Smooth muscle cell of the brain vasculature (primary cell): ENCODE results near the gene ERG28.
A peak's percentile ranks its signal among the peaks of the same experiment; 100 is the strongest.
"Not testable (repeated sequence)": the region's sequence is repeated elsewhere in the genome, so short reads cannot be mapped to it uniquely, and the experiment has no call there.

Experiments used
- DNase-seq: peaks from one replicate; pipeline ENCODE4 v3.0.0-alpha.2; 2012; ENCODE audit warnings: low read depth, low spot score

Gene ERG28

DNA sequence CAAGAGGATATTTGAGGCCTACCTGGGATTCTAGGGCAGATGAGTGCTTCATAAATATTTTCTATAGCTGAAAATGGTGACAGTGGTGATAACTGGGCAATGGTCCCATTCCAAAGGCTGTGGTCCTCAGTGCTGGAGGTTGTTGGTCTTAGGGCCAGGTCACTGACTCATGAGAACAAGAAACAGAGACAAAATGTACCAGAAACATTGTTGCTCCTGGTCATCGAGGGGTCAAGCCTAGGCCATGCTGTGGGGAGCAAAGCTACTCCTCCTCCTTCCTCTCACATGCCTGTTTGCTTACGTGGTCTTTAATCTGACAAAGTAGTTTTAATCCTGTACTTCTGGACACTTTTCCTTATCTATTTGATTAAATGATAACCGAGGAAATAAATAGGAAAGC, 33.8 kb downstream of the ERG28 start:
- no peak for DNase-seq

GRCh38 chr14:75626396-75626795, 34.3 kb downstream of the ERG28 start:
- no peak for DNase-seq

- DNase-seq = no peak
These were observed 35.6 kb downstream of the ERG28 start for GRCh38 chr14:75625034-75625433.

GRCh38 chr14:75619548-75619947, 41.1 kb downstream of the ERG28 start:
- DNase-seq = no peak

- DNase-seq = no peak
These were observed 45.5 kb downstream of the ERG28 start for GRCh38 chr14:75615200-75615599.

DNA sequence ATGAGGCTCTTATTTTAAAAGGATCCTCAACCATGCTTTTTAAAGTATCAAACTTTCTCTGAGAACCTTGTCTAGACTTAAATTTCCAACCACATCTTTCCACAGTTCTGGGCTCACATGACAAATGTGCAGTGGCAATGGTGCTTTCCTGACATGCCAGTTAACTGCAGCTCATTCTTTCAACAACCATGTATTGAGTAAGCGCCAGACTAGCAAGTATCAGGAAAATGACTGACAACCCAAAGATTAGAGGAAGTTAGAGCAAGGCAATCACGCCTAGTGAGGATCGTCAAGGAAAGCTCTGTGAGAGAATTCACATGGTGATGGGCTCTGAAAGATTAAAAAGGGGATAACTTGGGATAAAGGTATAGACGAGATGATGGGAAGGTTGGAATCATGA, 46.5 kb downstream of the ERG28 start:
- no peak for DNase-seq

DNA sequence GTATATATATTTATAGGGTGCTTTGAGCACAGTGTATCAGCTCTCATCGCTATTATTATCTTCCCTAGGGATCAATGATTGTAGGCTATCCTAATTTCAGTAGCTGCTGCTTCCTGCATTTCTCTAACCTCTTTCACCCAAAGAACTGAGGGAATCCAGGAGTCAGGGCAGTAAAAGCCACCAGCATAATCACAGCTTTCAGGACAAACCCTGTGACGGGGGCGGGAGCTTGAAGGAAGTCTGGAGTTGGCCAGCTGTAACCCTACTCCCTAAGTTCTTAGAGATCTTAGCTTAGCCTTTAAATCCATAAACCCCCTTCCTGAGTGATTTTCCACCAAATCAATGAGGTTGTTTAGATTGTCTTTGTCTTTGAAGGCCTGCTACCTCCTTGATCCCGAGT, 48.5 kb downstream of the ERG28 start:
- no peak for DNase-seq

DNA sequence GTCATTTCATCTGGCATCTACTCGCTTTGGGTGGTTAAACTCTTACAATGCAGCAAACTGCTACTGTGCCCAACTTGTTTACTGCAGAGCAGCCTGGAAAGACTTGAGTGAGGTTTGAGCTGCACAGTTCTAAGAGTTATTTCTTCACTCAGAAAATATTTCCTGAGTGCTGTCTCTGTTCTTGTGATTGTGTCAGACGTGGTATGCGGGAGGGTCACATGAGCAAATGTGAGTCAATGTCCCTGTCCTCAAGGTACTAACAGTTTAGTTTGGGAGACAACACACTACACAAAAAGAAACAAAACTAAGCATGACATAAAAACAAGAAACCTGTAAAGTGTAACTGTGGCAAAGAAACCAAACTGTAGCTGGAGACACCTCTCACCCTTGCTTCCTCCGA, 49.8 kb downstream of the ERG28 start:
- no peak for DNase-seq

GRCh38 chr14:75609606-75610475, 50.8 kb downstream of the ERG28 start:
- DNase-seq = no peak

DNA sequence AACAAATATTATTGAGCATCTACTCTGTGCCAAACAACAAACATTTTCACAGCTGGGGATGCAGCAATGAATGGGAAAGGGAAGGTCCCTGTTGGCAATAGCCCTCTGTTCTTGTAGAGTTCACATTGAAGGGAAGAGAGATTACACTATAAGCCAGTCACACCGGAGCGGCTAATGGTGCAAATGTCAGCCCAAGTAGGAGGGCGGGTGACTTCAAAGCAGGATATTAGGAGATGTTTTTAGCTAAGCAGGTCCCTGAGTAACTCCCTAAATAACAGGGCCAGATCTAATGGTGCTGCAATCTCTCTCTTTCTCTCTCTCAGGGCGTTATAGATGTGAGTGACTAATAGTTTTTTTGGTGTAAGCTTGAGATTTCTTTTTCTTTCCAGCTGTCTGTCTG, 51.6 kb downstream of the ERG28 start:
- no peak for DNase-seq

DNA sequence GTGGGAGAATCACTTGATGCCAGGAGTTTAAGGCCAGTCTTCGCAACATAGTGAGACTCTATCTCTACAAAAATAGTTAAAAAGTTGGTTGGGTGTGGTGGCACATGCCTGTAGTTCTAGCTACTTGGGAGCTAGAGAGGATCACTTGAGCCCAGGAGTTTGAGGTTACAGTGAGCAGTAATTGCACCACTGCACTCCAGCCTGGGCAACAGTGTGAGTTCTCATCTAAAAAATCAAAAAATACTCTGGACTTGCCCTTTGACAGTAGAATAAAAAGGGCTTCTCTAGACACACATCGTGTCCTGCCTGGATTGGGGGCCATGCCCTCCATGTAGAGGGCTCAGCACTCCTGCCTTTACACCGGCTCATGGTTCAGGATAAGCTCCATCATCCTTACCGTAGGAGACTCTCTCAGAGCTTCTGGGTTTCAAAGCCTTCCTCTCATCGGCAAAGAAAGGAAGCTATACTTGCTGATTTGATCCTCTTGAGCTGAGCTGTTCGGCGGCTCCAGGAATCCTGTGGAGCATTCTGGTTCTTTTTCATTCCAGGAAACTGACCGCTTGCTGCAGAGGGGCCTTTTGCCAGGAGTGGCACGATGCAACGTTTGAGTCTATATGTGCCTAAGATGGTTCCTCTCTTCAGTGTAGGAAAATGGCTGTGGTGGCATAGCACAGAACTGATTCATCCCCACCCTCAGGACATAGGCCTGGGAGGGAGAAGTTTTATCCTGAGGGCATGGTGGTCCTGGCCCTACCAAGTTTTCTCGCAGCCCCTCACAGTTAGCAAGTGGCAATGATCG, 52.6 kb downstream of the ERG28 start:
- no peak for DNase-seq

- DNase-seq = no peak
These were observed 53.6 kb downstream of the ERG28 start for GRCh38 chr14:75607044-75607443.

GRCh38 chr14:75605916-75606315, 54.8 kb downstream of the ERG28 start:
- no peak for DNase-seq

DNA sequence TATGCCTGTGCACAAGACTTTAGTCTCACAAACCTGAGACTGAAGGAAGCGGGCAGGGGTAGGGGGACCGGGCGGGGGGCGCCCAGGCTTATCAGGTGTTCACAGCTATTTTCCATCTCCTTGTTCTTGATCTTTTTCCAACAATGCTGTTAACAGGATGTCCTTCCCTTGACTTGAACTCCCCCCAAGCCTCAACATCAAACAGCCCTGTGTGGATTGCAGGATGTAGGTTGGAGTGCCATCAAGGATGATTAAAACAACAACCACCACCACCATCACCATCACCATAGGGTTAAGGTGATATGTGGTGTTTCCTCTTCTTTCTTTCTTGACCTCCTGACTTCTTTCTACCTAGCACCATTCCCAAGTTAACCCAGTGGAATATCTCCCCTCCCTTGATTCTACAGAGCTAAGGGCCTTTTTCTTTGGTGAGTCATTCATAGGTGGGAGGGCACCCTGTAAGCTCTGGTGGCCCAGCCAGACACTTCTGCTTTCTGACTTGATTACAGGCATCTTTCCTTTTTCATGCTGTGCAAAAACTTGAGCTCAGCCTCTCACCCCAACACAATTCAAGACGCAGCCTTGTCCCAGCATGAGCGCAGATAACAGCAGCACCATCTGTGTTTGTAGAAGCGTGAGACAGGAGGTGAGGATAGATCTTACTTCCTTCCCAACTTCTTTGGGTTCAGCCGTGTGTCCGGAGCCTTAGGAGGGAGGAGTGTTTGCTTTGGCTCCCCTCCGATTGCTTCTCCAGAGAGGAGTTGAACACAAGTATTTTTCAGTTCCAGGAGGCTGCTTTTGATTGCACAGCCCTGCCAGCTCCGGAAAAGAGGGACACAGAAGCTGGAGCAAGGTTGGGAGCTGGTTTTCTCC, 55.5 kb downstream of the ERG28 start:
- peak; percentile 95 for DNase-seq

GRCh38 chr14:75602503-75602902, 58.2 kb downstream of the ERG28 start:
- no peak for DNase-seq

GRCh38 chr14:75601061-75601460, 59.6 kb downstream of the ERG28 start:
- not testable (repeated sequence) for DNase-seq

DNA sequence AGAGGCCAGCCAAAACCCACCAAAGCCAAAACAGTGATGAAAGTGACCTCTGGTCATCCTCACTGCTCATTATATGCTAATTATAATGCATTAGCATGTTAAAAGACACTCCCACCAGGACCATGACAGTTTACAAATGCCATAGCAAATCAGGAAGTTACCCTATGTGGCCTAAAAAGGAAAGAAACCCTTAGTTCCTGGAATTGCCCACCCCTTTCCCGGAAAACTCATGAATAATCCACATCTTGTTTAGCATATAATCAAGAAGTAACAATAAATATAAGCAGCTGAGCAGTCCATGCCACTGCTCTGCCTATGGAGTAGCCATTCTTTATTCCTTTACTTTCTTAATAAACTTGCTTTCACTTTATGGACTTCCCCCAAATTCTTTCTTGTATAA, 60.6 kb downstream of the ERG28 start:
- DNase-seq = not testable (repeated sequence)
